ENCODE results near the gene SNAPIN.
"Not testable (repeated sequence)": the region's sequence is repeated elsewhere in the genome, so short reads cannot be mapped to it uniquely, and the experiment has no call there.

SNAPIN gene

DNA sequence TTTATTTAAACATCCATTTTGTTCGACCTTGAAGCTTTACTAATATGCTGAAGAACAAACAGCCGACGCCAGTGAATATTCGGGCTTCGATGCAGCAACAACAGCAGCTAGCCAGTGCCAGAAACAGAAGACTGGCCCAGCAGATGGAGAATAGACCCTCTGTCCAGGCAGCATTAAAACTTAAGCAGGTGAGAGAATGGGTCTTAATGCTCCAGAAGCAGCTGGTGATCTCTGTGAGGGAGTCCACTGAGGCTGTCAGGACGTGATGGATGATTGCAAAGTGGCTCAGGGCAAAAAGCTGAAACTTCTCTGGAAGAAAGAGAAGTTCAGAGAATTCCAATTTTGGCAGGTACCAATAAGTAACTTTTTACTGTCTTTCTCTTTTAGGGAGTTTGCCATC, 20.2 kb upstream of the SNAPIN start:
- H3K9me3 ChIP-seq (ENCODE audit: control extremely low read depth in 1 of 5, control insufficient read depth in 4 of 5, insufficient read depth in 2 of 5, low read depth in 1 of 5, low read length in 4 of 5) = no peaks in the 10 kb centered on the region
- H3K36me3 ChIP-seq (ENCODE audit: control insufficient read depth in 4 of 4, insufficient read depth in 4 of 4, low read length in 3 of 4) = peaks cover 28 to 73% (median 52%) of the 10 kb centered on the region in 4 experiments
- WGBS (ENCODE audit: insufficient coverage) = 98% methylated on average over 5 of the region's 6 CpGs
- peaks cover 0 to 14% (median 11%) of the 10 kb centered on the region in 4 experiments for H3K4me1 ChIP-seq (ENCODE audit: control extremely low read depth in 1 of 4, control insufficient read depth in 4 of 4, insufficient read depth in 4 of 4, low read length in 3 of 4)
- no peak for DNase-seq
- H3K27me3 ChIP-seq (replicated peaks in 2 of 5; ENCODE audit: control insufficient read depth in 4 of 5, insufficient read depth in 5 of 5, low read length in 4 of 5) = no peaks in the 10 kb centered on the region
- POLR2A ChIA-PET = interaction anchor here (1.0 kb wide), 1 partner anchor 24 kb away, joined by 3 read pairs; no protein-coding TSS in a partner anchor
- CTCF ChIA-PET = interaction anchor here (1.0 to 1.7 kb wide), 3 partner anchors 10 to 66 kb away, joined by 4 to 6 read pairs (median 6); partner anchors contain the start of gene S100A13
- no peak overlapping the region for H3K27ac ChIP-seq (ENCODE audit: insufficient read depth in 1 of 2, low read depth in 1 of 2, low read length in 2 of 2, poor library complexity in 1 of 2, severe bottlenecking in 2 of 2)
- H3K4me3 ChIP-seq (ENCODE audit: control insufficient read depth in 1 of 7, extremely low read depth in 1 of 7, insufficient read depth in 4 of 7, low read depth in 2 of 7, low read length in 6 of 7) = no peak overlapping the region

DNA sequence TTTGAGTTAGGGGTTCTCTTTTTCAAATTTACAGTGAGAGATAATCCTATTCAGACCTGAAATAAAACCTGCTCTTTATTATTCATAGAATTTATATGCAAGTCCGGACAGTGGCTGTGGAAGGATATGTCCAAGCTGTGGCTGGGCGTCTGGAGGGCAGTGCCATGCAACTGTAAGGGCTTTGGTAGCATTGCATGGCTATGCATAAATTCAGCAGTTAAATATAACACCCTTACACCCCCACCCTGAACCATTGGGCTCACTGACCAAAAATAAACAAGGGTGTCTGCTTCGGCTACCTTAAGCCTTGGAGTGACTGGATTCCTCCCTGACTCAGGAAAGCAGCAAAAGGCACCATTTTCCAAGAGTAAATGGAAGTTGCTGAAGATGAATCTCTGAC, 19.2 kb upstream of the SNAPIN start:
- Histone ChIP-seq H3K36me3 (ENCODE audit: control insufficient read depth in 4 of 4, insufficient read depth in 4 of 4, low read length in 3 of 4) (peaks cover 28 to 83% (median 61%) of the 10 kb centered on the region in 4 experiments), H3K27me3 (replicated peaks in 2 of 5; ENCODE audit: control insufficient read depth in 4 of 5, insufficient read depth in 5 of 5, low read length in 4 of 5) (no peaks in the 10 kb centered on the region), H3K9me3 (ENCODE audit: control extremely low read depth in 1 of 5, control insufficient read depth in 4 of 5, insufficient read depth in 2 of 5, low read depth in 1 of 5, low read length in 4 of 5) (no peaks in the 10 kb centered on the region), H3K4me1 (ENCODE audit: control extremely low read depth in 1 of 4, control insufficient read depth in 4 of 4, insufficient read depth in 4 of 4, low read length in 3 of 4) (peaks cover 0 to 13% (median 10%) of the 10 kb centered on the region in 4 experiments), H3K27ac (ENCODE audit: insufficient read depth in 1 of 2, low read depth in 1 of 2, low read length in 2 of 2, poor library complexity in 1 of 2, severe bottlenecking in 2 of 2) (no peak overlapping the region), H3K4me3 (ENCODE audit: control insufficient read depth in 1 of 7, extremely low read depth in 1 of 7, insufficient read depth in 4 of 7, low read depth in 2 of 7, low read length in 6 of 7) (no peak overlapping the region)
- CTCF ChIA-PET = interaction anchor here (0.7 to 1.1 kb wide), 3 partner anchors 13 to 99 kb away, joined by 3 read pairs; partner anchors contain the start of gene S100A5
- no peak for DNase-seq
- WGBS (ENCODE audit: insufficient coverage) = 100% methylated on average over 2 of the region's 3 CpGs
- POLR2A ChIA-PET = interaction anchor here (0.7 to 1.0 kb wide), 2 partner anchors 23 to 376 kb away, joined by 3 read pairs; no protein-coding TSS in a partner anchor

DNA sequence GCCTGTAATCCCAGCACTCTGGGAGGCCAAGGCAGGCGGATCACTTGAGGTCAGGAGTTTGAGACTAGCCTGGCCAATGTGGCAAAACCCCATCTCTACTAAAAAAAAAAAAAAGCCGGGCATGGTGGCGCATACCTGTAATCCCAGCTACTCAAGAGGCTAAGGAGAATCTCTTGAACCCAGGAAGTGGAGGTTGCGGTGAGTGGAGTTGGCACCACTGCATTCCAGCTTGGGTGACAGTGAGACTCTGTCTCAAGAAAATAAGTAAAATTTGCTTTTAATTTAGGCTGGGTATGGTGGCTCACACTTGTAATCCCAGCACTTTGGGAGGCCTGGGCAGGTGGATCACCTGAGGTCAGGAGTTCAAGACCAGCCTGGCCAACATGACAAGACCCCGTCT, 18.3 kb upstream of the SNAPIN start:
- DNase-seq; H3K27me3 ChIP-seq (replicated peaks in 2 of 5; ENCODE audit: control insufficient read depth in 4 of 5, insufficient read depth in 5 of 5, low read length in 4 of 5); H3K9me3 ChIP-seq (ENCODE audit: control extremely low read depth in 1 of 5, control insufficient read depth in 4 of 5, insufficient read depth in 2 of 5, low read depth in 1 of 5, low read length in 4 of 5); H3K4me3 ChIP-seq (ENCODE audit: control insufficient read depth in 1 of 7, extremely low read depth in 1 of 7, insufficient read depth in 4 of 7, low read depth in 2 of 7, low read length in 6 of 7); H3K4me1 ChIP-seq (ENCODE audit: control extremely low read depth in 1 of 4, control insufficient read depth in 4 of 4, insufficient read depth in 4 of 4, low read length in 3 of 4); H3K27ac ChIP-seq (ENCODE audit: insufficient read depth in 1 of 2, low read depth in 1 of 2, low read length in 2 of 2, poor library complexity in 1 of 2, severe bottlenecking in 2 of 2): not testable (repeated sequence)
- ChIA-PET CTCF (interaction anchor here (0.7 to 1.5 kb wide), 4 partner anchors 12 to 100 kb away, joined by 3 read pairs; partner anchors contain the start of gene S100A5), POLR2A (interaction anchor here (1.2 kb wide), 1 partner anchor 18 kb away, joined by 3 read pairs; the partner anchor contains the start of gene SNAPIN)
- WGBS (ENCODE audit: insufficient coverage) = 96% methylated on average over 2 of the region's 5 CpGs
- H3K36me3 ChIP-seq (ENCODE audit: control insufficient read depth in 4 of 4, insufficient read depth in 4 of 4, low read length in 3 of 4) = peaks cover 28 to 92% (median 69%) of the 10 kb centered on the region in 4 experiments

DNA sequence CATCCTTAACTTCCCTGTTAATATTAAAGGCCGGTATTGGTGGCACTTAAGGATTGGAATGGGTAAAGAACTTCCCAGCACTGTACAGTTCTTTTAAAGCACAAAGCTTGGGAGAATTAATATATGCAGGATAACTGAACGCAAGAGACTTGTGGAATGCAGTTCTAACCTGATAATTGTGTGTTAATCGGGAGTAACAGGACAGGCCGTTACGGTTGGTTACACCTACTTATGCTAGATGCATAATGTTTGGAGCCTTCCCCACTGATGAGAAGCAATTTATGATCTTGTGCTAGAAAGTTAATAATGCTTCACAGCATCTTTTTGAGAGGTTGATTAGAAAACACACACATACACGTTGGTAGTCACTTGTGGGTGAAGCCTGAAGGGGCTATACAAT, 17.6 kb upstream of the SNAPIN start:
- CTCF ChIA-PET = interaction anchor here (1.2 to 1.5 kb wide), 2 partner anchors 12 to 13 kb away, joined by 3 to 4 read pairs; partner anchors contain the start of genes S100A1 and S100A13
- H3K4me3 ChIP-seq (ENCODE audit: control insufficient read depth in 1 of 7, extremely low read depth in 1 of 7, insufficient read depth in 4 of 7, low read depth in 2 of 7, low read length in 6 of 7) = no peak overlapping the region
- peaks cover 0 to 3% (median 1%) of the 10 kb centered on the region in 4 experiments for H3K4me1 ChIP-seq (ENCODE audit: control extremely low read depth in 1 of 4, control insufficient read depth in 4 of 4, insufficient read depth in 4 of 4, low read length in 3 of 4)
- WGBS (ENCODE audit: insufficient coverage) = 100% methylated on average over 2 of the region's 6 CpGs
- no peaks in the 10 kb centered on the region for H3K27me3 ChIP-seq (replicated peaks in 2 of 5; ENCODE audit: control insufficient read depth in 4 of 5, insufficient read depth in 5 of 5, low read length in 4 of 5)
- DNase-seq = no peak
- H3K36me3 ChIP-seq (ENCODE audit: control insufficient read depth in 4 of 4, insufficient read depth in 4 of 4, low read length in 3 of 4) = peaks cover 30 to 98% (median 74%) of the 10 kb centered on the region in 4 experiments
- no peaks in the 10 kb centered on the region for H3K9me3 ChIP-seq (ENCODE audit: control extremely low read depth in 1 of 5, control insufficient read depth in 4 of 5, insufficient read depth in 2 of 5, low read depth in 1 of 5, low read length in 4 of 5)
- H3K27ac ChIP-seq (ENCODE audit: insufficient read depth in 1 of 2, low read depth in 1 of 2, low read length in 2 of 2, poor library complexity in 1 of 2, severe bottlenecking in 2 of 2) = no peak overlapping the region
- POLR2A ChIA-PET = no interaction called here

DNA sequence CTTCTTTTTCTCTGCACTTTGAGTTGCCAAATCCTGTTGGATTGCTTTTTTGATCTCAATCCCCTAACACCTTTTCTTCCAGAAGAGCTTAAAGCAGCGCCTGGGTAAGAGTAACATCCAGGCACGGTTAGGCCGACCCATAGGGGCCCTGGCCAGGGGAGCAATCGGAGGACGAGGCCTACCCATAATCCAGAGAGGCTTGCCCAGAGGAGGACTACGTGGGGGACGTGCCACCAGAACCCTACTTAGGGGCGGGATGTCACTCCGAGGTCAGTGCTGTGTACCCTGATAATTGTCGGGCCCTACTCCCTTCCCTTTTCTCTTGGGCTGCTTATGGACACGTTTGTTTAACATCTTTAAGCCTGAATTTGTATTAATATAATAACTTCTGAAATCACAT, 16.3 kb upstream of the SNAPIN start:
- ChIA-PET POLR2A (no interaction called here), CTCF (interaction anchor here (1.6 kb wide), 1 partner anchor 34 kb away, joined by 8 read pairs; no protein-coding TSS in a partner anchor)
- Histone ChIP-seq H3K27ac (ENCODE audit: insufficient read depth in 1 of 2, low read depth in 1 of 2, low read length in 2 of 2, poor library complexity in 1 of 2, severe bottlenecking in 2 of 2) (peak overlapping the region in 1 of 2 experiments; percentile 47), H3K36me3 (ENCODE audit: control insufficient read depth in 4 of 4, insufficient read depth in 4 of 4, low read length in 3 of 4) (peaks cover 20 to 98% (median 67%) of the 10 kb centered on the region in 4 experiments), H3K9me3 (ENCODE audit: control extremely low read depth in 1 of 5, control insufficient read depth in 4 of 5, insufficient read depth in 2 of 5, low read depth in 1 of 5, low read length in 4 of 5) (no peaks in the 10 kb centered on the region), H3K27me3 (replicated peaks in 2 of 5; ENCODE audit: control insufficient read depth in 4 of 5, insufficient read depth in 5 of 5, low read length in 4 of 5) (no peaks in the 10 kb centered on the region), H3K4me1 (ENCODE audit: control extremely low read depth in 1 of 4, control insufficient read depth in 4 of 4, insufficient read depth in 4 of 4, low read length in 3 of 4) (no peaks in the 10 kb centered on the region), H3K4me3 (ENCODE audit: control insufficient read depth in 1 of 7, extremely low read depth in 1 of 7, insufficient read depth in 4 of 7, low read depth in 2 of 7, low read length in 6 of 7) (no peak overlapping the region)
- no peak for DNase-seq
- 93% methylated on average over 6 of the region's 11 CpGs for WGBS (ENCODE audit: insufficient coverage)

DNA sequence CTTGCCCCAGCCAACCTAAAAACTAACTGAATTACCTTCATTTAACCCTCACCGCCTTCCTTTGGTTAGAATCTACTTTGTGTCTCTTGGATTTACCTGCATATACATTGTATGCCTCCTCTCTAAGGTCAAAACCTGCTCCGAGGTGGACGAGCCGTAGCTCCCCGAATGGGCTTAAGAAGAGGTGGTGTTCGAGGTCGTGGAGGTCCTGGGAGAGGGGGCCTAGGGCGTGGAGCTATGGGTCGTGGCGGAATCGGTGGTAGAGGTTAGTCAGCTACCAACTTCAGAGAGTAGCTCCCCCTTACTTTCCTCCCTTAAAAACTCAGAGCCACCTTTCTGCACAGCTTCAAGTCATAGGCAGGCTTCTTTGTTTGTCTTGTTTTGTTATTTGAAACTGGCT, 15.4 kb upstream of the SNAPIN start:
- Histone ChIP-seq H3K4me3 (ENCODE audit: control insufficient read depth in 1 of 7, extremely low read depth in 1 of 7, insufficient read depth in 4 of 7, low read depth in 2 of 7, low read length in 6 of 7) (no peak overlapping the region), H3K9me3 (ENCODE audit: control extremely low read depth in 1 of 5, control insufficient read depth in 4 of 5, insufficient read depth in 2 of 5, low read depth in 1 of 5, low read length in 4 of 5) (no peaks in the 10 kb centered on the region), H3K27me3 (replicated peaks in 2 of 5; ENCODE audit: control insufficient read depth in 4 of 5, insufficient read depth in 5 of 5, low read length in 4 of 5) (no peaks in the 10 kb centered on the region), H3K27ac (ENCODE audit: insufficient read depth in 1 of 2, low read depth in 1 of 2, low read length in 2 of 2, poor library complexity in 1 of 2, severe bottlenecking in 2 of 2) (peak overlapping the region in 1 of 2 experiments; percentile 19), H3K4me1 (ENCODE audit: control extremely low read depth in 1 of 4, control insufficient read depth in 4 of 4, insufficient read depth in 4 of 4, low read length in 3 of 4) (no peaks in the 10 kb centered on the region), H3K36me3 (ENCODE audit: control insufficient read depth in 4 of 4, insufficient read depth in 4 of 4, low read length in 3 of 4) (peaks cover 17 to 92% (median 62%) of the 10 kb centered on the region in 4 experiments)
- CTCF ChIA-PET = interaction anchor here (0.8 to 3.3 kb wide), 9 partner anchors 9 to 73 kb away, joined by 3 to 15 read pairs (median 4); partner anchors contain the start of genes CHTOP, S100A1 and S100A13
- POLR2A ChIA-PET = interaction anchor here (1.1 kb wide), 1 partner anchor 9 kb away, joined by 6 read pairs; the partner anchor contains the start of gene CHTOP
- WGBS (ENCODE audit: insufficient coverage) = no CpG with 5 or more reads among the region's 11 CpGs
- DNase-seq = no peak

DNA sequence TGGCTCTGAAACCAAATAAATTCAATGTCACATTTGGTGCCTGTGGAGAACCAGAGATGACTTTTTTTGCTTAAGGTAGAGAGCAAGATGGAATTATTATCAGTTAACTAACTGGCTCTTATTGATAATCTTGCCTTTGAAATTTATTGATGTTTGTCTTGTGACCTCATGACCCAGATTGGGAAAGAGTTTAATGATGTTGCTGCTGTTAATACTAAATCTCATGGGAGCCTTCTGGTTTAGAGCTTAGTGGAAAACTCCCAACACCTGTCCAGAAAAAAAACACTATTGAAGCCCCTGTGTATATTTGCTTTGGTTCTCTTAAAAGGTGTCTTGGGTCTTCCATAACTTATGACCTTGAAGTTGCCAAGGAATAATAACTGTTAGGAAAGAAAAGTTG, 14.7 kb upstream of the SNAPIN start:
- no peak overlapping the region for H3K4me3 ChIP-seq (ENCODE audit: control insufficient read depth in 1 of 7, extremely low read depth in 1 of 7, insufficient read depth in 4 of 7, low read depth in 2 of 7, low read length in 6 of 7)
- CTCF ChIA-PET = interaction anchor here (0.9 to 3.3 kb wide), 7 partner anchors 9 to 73 kb away, joined by 3 to 15 read pairs (median 8); partner anchors contain the start of genes CHTOP, S100A1 and S100A13
- H3K4me1 ChIP-seq (ENCODE audit: control extremely low read depth in 1 of 4, control insufficient read depth in 4 of 4, insufficient read depth in 4 of 4, low read length in 3 of 4) = no peaks in the 10 kb centered on the region
- POLR2A ChIA-PET = no interaction called here
- no peak for DNase-seq
- no peaks in the 10 kb centered on the region for H3K27me3 ChIP-seq (replicated peaks in 2 of 5; ENCODE audit: control insufficient read depth in 4 of 5, insufficient read depth in 5 of 5, low read length in 4 of 5)
- peaks cover 17 to 85% (median 55%) of the 10 kb centered on the region in 4 experiments for H3K36me3 ChIP-seq (ENCODE audit: control insufficient read depth in 4 of 4, insufficient read depth in 4 of 4, low read length in 3 of 4)
- H3K9me3 ChIP-seq (ENCODE audit: control extremely low read depth in 1 of 5, control insufficient read depth in 4 of 5, insufficient read depth in 2 of 5, low read depth in 1 of 5, low read length in 4 of 5) = no peaks in the 10 kb centered on the region
- peak overlapping the region in 1 of 2 experiments; percentile 37 for H3K27ac ChIP-seq (ENCODE audit: insufficient read depth in 1 of 2, low read depth in 1 of 2, low read length in 2 of 2, poor library complexity in 1 of 2, severe bottlenecking in 2 of 2)
